HL-60/S4 (cell line): ENCODE results near the gene GAS2L1.

Experiments
- in situ Hi-C: fragments of 300-500 bp; cut with MboI; formaldehyde crosslinking; loops from 2 replicates; pipeline ENCODE4 v1.14.3; 2022; ENCODE audit warnings: low sequenced_read_pairs

Gene GAS2L1

GRCh38 chr22:29308791-29309262 lies 2.4 kb downstream of the GAS2L1 start:
- in situ Hi-C loops = no loop called here

- in situ Hi-C loops = no loop called here
Measured at GRCh38 chr22:29309332-29310064, 3.0 kb downstream of the GAS2L1 start.

GRCh38 chr22:29310065-29310862 lies 3.8 kb downstream of the GAS2L1 start:
- in situ Hi-C loops = no loop called here

- in situ Hi-C loops = no loop called here
Measured at GRCh38 chr22:29310863-29311339, 4.5 kb downstream of the GAS2L1 start.

- in situ Hi-C loops = no loop called here
Measured at GRCh38 chr22:29311464-29312217, 5.2 kb downstream of the GAS2L1 start.

- in situ Hi-C loops = no loop called here
Measured at GRCh38 chr22:29312218-29313125, 6.0 kb downstream of the GAS2L1 start.

GRCh38 chr22:29313126-29313575 lies 6.7 kb downstream of the GAS2L1 start:
- in situ Hi-C loops = no loop called here

GRCh38 chr22:29313576-29314466 lies 7.4 kb downstream of the GAS2L1 start:
- in situ Hi-C loops = no loop called here

GRCh38 chr22:29314537-29315285 lies 8.3 kb downstream of the GAS2L1 start:
- in situ Hi-C loops = no loop called here

- in situ Hi-C loops = no loop called here
Measured at GRCh38 chr22:29315286-29316140, 9.1 kb downstream of the GAS2L1 start, which contains the start of gene RASL10A. Gene RASL10A (minus strand): TSS chr22:29315697. CDS start chr22:29315246, 451 bp downstream.

GRCh38 chr22:29316141-29316828 lies 9.8 kb downstream of the GAS2L1 start:
- in situ Hi-C loops = no loop called here

- in situ Hi-C loops = no loop called here
Measured at GRCh38 chr22:29317827-29318454, 11.5 kb downstream of the GAS2L1 start.

- in situ Hi-C loops = no loop called here
Measured at GRCh38 chr22:29319072-29319471, 12.6 kb downstream of the GAS2L1 start.

- in situ Hi-C loops = no loop called here
Measured at GRCh38 chr22:29320546-29320945, 14.1 kb downstream of the GAS2L1 start.

GRCh38 chr22:29323641-29324040 lies 17.2 kb downstream of the GAS2L1 start:
- in situ Hi-C loops = no loop called here

- in situ Hi-C loops = no loop called here
Measured at GRCh38 chr22:29325356-29325755, 18.9 kb downstream of the GAS2L1 start.
